Measurements from ENCODE around the gene SH3RF1. TPM values are rescaled to one million over a fixed set of nuclear protein-coding genes. Genes with fewer than 3 reads are reported as not detected.

The SH3RF1 gene
- total RNA-seq, 1 experiment from 2014 or later = 16.6 TPM

DNA sequence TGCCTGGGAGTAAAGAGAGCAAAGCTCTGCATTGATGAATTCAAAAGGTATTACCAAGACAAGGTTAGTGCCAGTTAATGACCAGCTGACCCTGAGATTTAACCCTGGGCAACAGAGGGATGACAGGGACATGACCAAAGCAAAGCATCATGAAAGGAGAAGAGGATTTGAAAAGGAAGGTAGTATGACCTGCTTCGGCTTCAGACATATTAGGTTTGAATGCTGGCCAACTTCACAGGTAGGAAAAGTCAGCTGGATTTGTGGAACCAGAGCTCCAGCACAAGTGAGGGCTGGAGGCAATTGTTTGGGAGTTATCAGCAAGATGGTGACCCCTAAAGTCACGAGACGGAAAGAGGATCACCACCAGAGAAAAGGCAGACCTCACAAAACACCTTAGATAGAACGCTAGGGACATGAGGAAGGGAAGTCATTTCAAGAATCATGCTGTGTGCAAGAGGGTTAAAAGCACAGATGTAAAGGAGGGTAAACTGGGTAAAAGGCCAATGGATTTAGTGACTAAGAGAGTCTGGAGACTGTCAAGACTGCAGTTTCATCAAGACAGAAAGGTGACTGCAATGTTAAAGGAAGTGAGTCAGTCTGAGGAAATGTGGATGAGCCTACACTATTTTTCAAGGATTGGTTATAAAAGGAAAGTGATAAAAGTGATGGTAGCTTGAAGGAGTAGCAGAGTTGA lies 45.6 kb downstream of the SH3RF1 start:
- ChIA-PET CTCF (interaction anchor here (0.5 to 1.0 kb wide), 3 partner anchors 44 to 182 kb away, joined by 3 read pairs; no protein-coding TSS in a partner anchor), POLR2A (no interaction called here)
- Mint-ChIP-seq H3K4me1 (peaks cover 5% of the 10 kb centered on the region; the same call in 1 of the 2 replicates), H3K36me3 (no peaks in the 10 kb centered on the region), H3K9me3 (no peaks in the 10 kb centered on the region), H3K4me3 (no peak overlapping the region), H3K27me3 (ENCODE audit: low read depth) (no peaks in the 10 kb centered on the region), H3K27ac (no peak overlapping the region)
- DNase-seq (ENCODE audit: low spot score) (no peak), ATAC-seq (no peak)
- TF ChIP-seq, protein P1, sequence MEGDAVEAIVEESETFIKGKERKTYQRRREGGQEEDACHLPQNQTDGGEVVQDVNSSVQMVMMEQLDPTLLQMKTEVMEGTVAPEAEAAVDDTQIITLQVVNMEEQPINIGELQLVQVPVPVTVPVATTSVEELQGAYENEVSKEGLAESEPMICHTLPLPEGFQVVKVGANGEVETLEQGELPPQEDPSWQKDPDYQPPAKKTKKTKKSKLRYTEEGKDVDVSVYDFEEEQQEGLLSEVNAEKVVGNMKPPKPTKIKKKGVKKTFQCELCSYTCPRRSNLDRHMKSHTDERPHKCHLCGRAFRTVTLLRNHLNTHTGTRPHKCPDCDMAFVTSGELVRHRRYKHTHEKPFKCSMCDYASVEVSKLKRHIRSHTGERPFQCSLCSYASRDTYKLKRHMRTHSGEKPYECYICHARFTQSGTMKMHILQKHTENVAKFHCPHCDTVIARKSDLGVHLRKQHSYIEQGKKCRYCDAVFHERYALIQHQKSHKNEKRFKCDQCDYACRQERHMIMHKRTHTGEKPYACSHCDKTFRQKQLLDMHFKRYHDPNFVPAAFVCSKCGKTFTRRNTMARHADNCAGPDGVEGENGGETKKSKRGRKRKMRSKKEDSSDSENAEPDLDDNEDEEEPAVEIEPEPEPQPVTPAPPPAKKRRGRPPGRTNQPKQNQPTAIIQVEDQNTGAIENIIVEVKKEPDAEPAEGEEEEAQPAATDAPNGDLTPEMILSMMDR (IDR thresholded peaks at IDR 0.05) = no peak
- no peak for TF ChIP-seq ESRRA (CRISPR knock-in tag; IDR thresholded peaks at IDR 0.05; ENCODE audit: borderline replicate concordance)
- no peak for TF ChIP-seq TEAD1 (CRISPR knock-in tag; IDR thresholded peaks at IDR 0.05)
- no peak for TF ChIP-seq IRF2 (CRISPR knock-in tag; IDR thresholded peaks at IDR 0.05; ENCODE audit: borderline replicate concordance, low read depth)
- TF ChIP-seq ZNF416 (CRISPR knock-in tag; IDR thresholded peaks at IDR 0.05) = no peak
- no peak for TF ChIP-seq ZNF423 (CRISPR knock-in tag; IDR thresholded peaks at IDR 0.05)
- TF ChIP-seq ATF1 (CRISPR knock-in tag; IDR thresholded peaks at IDR 0.05) = no peak
- TF ChIP-seq, protein P2, sequence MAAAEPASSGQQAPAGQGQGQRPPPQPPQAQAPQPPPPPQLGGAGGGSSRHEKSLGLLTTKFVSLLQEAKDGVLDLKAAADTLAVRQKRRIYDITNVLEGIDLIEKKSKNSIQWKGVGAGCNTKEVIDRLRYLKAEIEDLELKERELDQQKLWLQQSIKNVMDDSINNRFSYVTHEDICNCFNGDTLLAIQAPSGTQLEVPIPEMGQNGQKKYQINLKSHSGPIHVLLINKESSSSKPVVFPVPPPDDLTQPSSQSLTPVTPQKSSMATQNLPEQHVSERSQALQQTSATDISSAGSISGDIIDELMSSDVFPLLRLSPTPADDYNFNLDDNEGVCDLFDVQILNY (CRISPR knock-in tag; IDR thresholded peaks at IDR 0.05) = no peak
- no peak for TF ChIP-seq EMX1 (CRISPR knock-in tag; IDR thresholded peaks at IDR 0.05)
- TF ChIP-seq, protein P3, sequence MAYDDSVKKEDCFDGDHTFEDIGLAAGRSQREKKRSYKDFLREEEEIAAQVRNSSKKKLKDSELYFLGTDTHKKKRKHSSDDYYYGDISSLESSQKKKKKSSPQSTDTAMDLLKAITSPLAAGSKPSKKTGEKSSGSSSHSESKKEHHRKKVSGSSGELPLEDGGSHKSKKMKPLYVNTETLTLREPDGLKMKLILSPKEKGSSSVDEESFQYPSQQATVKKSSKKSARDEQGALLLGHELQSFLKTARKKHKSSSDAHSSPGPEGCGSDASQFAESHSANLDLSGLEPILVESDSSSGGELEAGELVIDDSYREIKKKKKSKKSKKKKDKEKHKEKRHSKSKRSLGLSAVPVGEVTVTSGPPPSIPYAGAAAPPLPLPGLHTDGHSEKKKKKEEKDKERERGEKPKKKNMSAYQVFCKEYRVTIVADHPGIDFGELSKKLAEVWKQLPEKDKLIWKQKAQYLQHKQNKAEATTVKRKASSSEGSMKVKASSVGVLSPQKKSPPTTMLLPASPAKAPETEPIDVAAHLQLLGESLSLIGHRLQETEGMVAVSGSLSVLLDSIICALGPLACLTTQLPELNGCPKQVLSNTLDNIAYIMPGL (CRISPR knock-in tag; IDR thresholded peaks at IDR 0.05) = no peak
- TF ChIP-seq, protein P4, sequence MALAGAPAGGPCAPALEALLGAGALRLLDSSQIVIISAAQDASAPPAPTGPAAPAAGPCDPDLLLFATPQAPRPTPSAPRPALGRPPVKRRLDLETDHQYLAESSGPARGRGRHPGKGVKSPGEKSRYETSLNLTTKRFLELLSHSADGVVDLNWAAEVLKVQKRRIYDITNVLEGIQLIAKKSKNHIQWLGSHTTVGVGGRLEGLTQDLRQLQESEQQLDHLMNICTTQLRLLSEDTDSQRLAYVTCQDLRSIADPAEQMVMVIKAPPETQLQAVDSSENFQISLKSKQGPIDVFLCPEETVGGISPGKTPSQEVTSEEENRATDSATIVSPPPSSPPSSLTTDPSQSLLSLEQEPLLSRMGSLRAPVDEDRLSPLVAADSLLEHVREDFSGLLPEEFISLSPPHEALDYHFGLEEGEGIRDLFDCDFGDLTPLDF (CRISPR knock-in tag; IDR thresholded peaks at IDR 0.05) = no peak
- TF ChIP-seq, protein P5, sequence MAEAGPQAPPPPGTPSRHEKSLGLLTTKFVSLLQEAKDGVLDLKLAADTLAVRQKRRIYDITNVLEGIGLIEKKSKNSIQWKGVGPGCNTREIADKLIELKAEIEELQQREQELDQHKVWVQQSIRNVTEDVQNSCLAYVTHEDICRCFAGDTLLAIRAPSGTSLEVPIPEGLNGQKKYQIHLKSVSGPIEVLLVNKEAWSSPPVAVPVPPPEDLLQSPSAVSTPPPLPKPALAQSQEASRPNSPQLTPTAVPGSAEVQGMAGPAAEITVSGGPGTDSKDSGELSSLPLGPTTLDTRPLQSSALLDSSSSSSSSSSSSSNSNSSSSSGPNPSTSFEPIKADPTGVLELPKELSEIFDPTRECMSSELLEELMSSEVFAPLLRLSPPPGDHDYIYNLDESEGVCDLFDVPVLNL (CRISPR knock-in tag; IDR thresholded peaks at IDR 0.05; ENCODE audit: borderline replicate concordance, low read depth) = no peak
- TF ChIP-seq, protein P6, sequence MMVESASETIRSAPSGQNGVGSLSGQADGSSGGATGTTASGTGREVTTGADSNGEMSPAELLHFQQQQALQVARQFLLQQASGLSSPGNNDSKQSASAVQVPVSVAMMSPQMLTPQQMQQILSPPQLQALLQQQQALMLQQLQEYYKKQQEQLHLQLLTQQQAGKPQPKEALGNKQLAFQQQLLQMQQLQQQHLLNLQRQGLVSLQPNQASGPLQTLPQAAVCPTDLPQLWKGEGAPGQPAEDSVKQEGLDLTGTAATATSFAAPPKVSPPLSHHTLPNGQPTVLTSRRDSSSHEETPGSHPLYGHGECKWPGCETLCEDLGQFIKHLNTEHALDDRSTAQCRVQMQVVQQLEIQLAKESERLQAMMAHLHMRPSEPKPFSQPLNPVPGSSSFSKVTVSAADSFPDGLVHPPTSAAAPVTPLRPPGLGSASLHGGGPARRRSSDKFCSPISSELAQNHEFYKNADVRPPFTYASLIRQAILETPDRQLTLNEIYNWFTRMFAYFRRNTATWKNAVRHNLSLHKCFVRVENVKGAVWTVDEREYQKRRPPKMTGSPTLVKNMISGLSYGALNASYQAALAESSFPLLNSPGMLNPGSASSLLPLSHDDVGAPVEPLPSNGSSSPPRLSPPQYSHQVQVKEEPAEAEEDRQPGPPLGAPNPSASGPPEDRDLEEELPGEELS (CRISPR knock-in tag; IDR thresholded peaks at IDR 0.05) = no peak
- TF ChIP-seq NR1H2 (CRISPR knock-in tag; IDR thresholded peaks at IDR 0.05) = no peak
- no peak for TF ChIP-seq JUN (CRISPR knock-in tag; IDR thresholded peaks at IDR 0.05)
- TF ChIP-seq, protein P7, sequence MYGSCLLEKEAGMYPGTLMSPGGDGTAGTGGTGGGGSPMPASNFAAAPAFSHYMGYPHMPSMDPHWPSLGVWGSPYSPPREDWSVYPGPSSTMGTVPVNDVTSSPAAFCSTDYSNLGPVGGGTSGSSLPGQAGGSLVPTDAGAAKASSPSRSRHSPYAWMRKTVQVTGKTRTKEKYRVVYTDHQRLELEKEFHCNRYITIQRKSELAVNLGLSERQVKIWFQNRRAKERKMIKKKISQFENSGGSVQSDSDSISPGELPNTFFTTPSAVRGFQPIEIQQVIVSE (CRISPR knock-in tag; IDR thresholded peaks at IDR 0.05; ENCODE audit: borderline replicate concordance) = no peak
